HepG2 (cell line): ENCODE results near the gene PPCDC.

Experiments used
- EP300 ChIP-seq, 3 experiments: sonication (generic) in 1 of 3; formaldehyde crosslinking in 1 of 3; IDR thresholded peaks; 2 replicates each; pipeline versions ENCODE4 v1.5.1 to v1.6.1; 2011 to 2020; ENCODE audit warnings: low read depth in 2 of 3, low read length in 2 of 3, borderline replicate concordance in 1 of 3, improper control_type of control experiment in 1 of 3, mild to moderate bottlenecking in 1 of 3, missing genetic modification reagents in 1 of 3, moderate library complexity in 1 of 3
- EZH2 ChIP-seq: conservative IDR thresholded peaks from 2 replicates; pipeline ENCODE4 v1.6.1; 2012; ENCODE audit warnings: mild to moderate bottlenecking, low read depth, low read length, moderate library complexity
- GABPB1 ChIP-seq: IDR thresholded peaks from 2 replicates; pipeline ENCODE4 v1.6.1; 2016; ENCODE audit warnings: mild to moderate bottlenecking, missing genetic modification reagents, moderate library complexity, missing compliant biosample characterization
- HOXA3 ChIP-seq: sonication (generic); formaldehyde crosslinking; IDR thresholded peaks from 2 replicates; pipeline ENCODE4 v1.5.0; 2020; ENCODE audit warnings: missing genetic modification reagents
- KDM3A ChIP-seq: IDR thresholded peaks from 2 replicates; pipeline ENCODE4 v1.6.1; 2018; ENCODE audit warnings: low read depth, missing compliant biosample characterization
- KLF15 ChIP-seq: sonication (generic); formaldehyde crosslinking; IDR thresholded peaks from 2 replicates; pipeline ENCODE4 v1.8.1; 2023; ENCODE audit warnings: borderline replicate concordance, mild to moderate bottlenecking, inconsistent platforms, missing genetic modification reagents, mixed read lengths
- POLR2A ChIP-seq, 2 experiments: IDR thresholded peaks; 2 replicates each; pipeline ENCODE4 v1.6.1; 2011; ENCODE audit warnings: low read depth in 2 of 2, low read length in 2 of 2, mild to moderate bottlenecking in 1 of 2, moderate library complexity in 1 of 2; ENCODE audit not compliant: insufficient read depth in 1 of 2
- REPIN1 ChIP-seq: sonication (generic); formaldehyde crosslinking; IDR thresholded peaks from 2 replicates; pipeline ENCODE4 v1.8.0; 2022; ENCODE audit warnings: missing genetic modification reagents, low read depth, mild to moderate bottlenecking, borderline replicate concordance
- SIN3A ChIP-seq: IDR thresholded peaks from 2 replicates; pipeline ENCODE4 v1.6.1; 2011; ENCODE audit warnings: low read depth, mild to moderate bottlenecking, control low read depth, low read length, borderline replicate concordance
- SMARCC2 ChIP-seq: fragments of 450-650 bp; IDR thresholded peaks from 2 replicates; pipeline ENCODE4 v1.6.1; 2017; ENCODE audit warnings: antibody characterized with exemption, mild to moderate bottlenecking
- U2AF2 ChIP-seq: fragments of 200-400 bp; formaldehyde crosslinking; IDR thresholded peaks from 2 replicates; pipeline ENCODE4 v1.6.1; 2017; ENCODE audit warnings: low read depth, mild to moderate bottlenecking, low read length
- ZNF180 ChIP-seq: sonication (generic); formaldehyde crosslinking; IDR thresholded peaks from 2 replicates; pipeline ENCODE4 v1.4.0; 2020; ENCODE audit warnings: low read depth, missing genetic modification reagents, borderline replicate concordance
- TF ChIP-seq, protein P1 (sequence below): sonication (generic); formaldehyde crosslinking; IDR thresholded peaks from 2 replicates; pipeline ENCODE4 v1.4.0; 2020; ENCODE audit warnings: missing genetic modification reagents, borderline replicate concordance
- TF ChIP-seq, protein P2 (sequence below): sonication (generic); formaldehyde crosslinking; IDR thresholded peaks from 2 replicates; pipeline ENCODE4 v1.5.0; 2020; ENCODE audit warnings: mild to moderate bottlenecking, missing genetic modification reagents, moderate library complexity

DNA sequence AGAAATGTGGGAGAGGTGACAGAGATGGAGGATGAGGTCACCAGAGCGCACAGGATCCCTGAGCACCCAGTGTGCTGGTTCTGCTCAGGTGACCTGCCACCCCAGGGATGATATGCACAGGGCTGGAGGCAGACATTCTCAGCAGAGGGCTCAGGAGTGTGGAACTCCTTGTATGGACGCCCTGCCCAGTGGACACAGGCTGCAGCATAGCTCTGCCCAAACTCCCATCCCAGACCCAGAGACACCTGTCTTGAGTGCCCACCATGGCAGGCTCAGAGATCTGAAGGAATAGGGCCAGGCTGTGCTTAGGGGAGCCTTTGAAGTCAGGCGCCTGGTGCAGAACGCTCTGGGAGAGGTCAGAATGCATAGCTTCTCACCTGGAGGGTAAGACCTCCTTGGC, 47.3 kb downstream of the PPCDC start:
- TF ChIP-seq SMARCC2 (no peak), HOXA3 (CRISPR knock-in tag) (no peak), POLR2A (IDR thresholded peaks at IDR 0.05; ENCODE audit: insufficient read depth in 1 of 2, low read depth in 2 of 2, low read length in 2 of 2) (no peak), EZH2 (no peak), KDM3A (CRISPR knock-in tag) (no peak), GABPB1 (CRISPR knock-in tag) (no peak), SIN3A (no peak), U2AF2 (no peak), EP300 (IDR thresholded peaks at IDR 0.05; ENCODE audit: low read depth in 2 of 2, low read length in 2 of 2) (no peak), EP300 (CRISPR knock-in tag; IDR thresholded peaks at IDR 0.05; ENCODE audit: borderline replicate concordance) (no peak), ZNF180 (no peak), KLF15 (CRISPR knock-in tag) (no peak), REPIN1 (no peak)
- TF ChIP-seq, protein P1, sequence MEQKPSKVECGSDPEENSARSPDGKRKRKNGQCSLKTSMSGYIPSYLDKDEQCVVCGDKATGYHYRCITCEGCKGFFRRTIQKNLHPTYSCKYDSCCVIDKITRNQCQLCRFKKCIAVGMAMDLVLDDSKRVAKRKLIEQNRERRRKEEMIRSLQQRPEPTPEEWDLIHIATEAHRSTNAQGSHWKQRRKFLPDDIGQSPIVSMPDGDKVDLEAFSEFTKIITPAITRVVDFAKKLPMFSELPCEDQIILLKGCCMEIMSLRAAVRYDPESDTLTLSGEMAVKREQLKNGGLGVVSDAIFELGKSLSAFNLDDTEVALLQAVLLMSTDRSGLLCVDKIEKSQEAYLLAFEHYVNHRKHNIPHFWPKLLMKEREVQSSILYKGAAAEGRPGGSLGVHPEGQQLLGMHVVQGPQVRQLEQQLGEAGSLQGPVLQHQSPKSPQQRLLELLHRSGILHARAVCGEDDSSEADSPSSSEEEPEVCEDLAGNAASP (CRISPR knock-in tag): no peak
- TF ChIP-seq, protein P2, sequence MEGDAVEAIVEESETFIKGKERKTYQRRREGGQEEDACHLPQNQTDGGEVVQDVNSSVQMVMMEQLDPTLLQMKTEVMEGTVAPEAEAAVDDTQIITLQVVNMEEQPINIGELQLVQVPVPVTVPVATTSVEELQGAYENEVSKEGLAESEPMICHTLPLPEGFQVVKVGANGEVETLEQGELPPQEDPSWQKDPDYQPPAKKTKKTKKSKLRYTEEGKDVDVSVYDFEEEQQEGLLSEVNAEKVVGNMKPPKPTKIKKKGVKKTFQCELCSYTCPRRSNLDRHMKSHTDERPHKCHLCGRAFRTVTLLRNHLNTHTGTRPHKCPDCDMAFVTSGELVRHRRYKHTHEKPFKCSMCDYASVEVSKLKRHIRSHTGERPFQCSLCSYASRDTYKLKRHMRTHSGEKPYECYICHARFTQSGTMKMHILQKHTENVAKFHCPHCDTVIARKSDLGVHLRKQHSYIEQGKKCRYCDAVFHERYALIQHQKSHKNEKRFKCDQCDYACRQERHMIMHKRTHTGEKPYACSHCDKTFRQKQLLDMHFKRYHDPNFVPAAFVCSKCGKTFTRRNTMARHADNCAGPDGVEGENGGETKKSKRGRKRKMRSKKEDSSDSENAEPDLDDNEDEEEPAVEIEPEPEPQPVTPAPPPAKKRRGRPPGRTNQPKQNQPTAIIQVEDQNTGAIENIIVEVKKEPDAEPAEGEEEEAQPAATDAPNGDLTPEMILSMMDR (CRISPR knock-in tag): no peak
